NCI-H82 (cell line): Measurements from ENCODE around the gene CSGALNACT2.

Source experiments
- DNase-seq: peaks from one replicate; lab custom pipeline; 2025; lab: John Stamatoyannopoulos, UW

The CSGALNACT2 gene

GRCh38 chr10:43186150-43186549, 47.9 kb downstream of the CSGALNACT2 start:
- no peak for DNase-seq

- DNase-seq, result no peak
Measured at GRCh38 chr10:43187213-43187612, 49.0 kb downstream of the CSGALNACT2 start.

GRCh38 chr10:43188702-43189101, 50.5 kb downstream of the CSGALNACT2 start:
- DNase-seq, result no peak

- DNase-seq, result no peak
Measured at GRCh38 chr10:43190289-43190688, 52.0 kb downstream of the CSGALNACT2 start.

- no peak for DNase-seq
Measured at GRCh38 chr10:43190775-43191174, 52.5 kb downstream of the CSGALNACT2 start.

GRCh38 chr10:43192884-43193283, 54.6 kb downstream of the CSGALNACT2 start:
- DNase-seq, result no peak

GRCh38 chr10:43193496-43194080, 55.3 kb downstream of the CSGALNACT2 start:
- no peak for DNase-seq

- no peak for DNase-seq
Measured at GRCh38 chr10:43194266-43194665, 56.0 kb downstream of the CSGALNACT2 start.

GRCh38 chr10:43194859-43195258, 56.6 kb downstream of the CSGALNACT2 start:
- DNase-seq, result no peak

GRCh38 chr10:43195557-43195956, 57.3 kb downstream of the CSGALNACT2 start:
- no peak for DNase-seq

GRCh38 chr10:43196131-43196980, 58.1 kb downstream of the CSGALNACT2 start:
- DNase-seq, result no peak

- DNase-seq, result no peak
Measured at GRCh38 chr10:43196981-43197833, 59.0 kb downstream of the CSGALNACT2 start.

- DNase-seq, result peak; percentile 37
Measured at GRCh38 chr10:43197834-43198681, 59.8 kb downstream of the CSGALNACT2 start.

- DNase-seq, result no peak
Measured at GRCh38 chr10:43198682-43199005, 60.4 kb downstream of the CSGALNACT2 start.

GRCh38 chr10:43199088-43199683, 60.9 kb downstream of the CSGALNACT2 start:
- no peak for DNase-seq

- DNase-seq, result no peak
Measured at GRCh38 chr10:43199684-43200537, 61.7 kb downstream of the CSGALNACT2 start.

- DNase-seq, result no peak
Measured at GRCh38 chr10:43200538-43201390, 62.5 kb downstream of the CSGALNACT2 start.

GRCh38 chr10:43201545-43202131, 63.4 kb downstream of the CSGALNACT2 start:
- no peak for DNase-seq

- peak; percentile 53 for DNase-seq
Measured at GRCh38 chr10:43202224-43202656, 64.0 kb downstream of the CSGALNACT2 start.
